Measurements from ENCODE around the gene GMCL2. TPM values are rescaled to one million over a fixed set of nuclear protein-coding genes. Genes with fewer than 3 reads are reported as not detected.
"Not testable (repeated sequence)": the region's sequence is repeated elsewhere in the genome, so short reads cannot be mapped to it uniquely, and the experiment has no call there.

GMCL2 gene
- total and polyA plus RNA-seq, 11 donors: not detected

DNA sequence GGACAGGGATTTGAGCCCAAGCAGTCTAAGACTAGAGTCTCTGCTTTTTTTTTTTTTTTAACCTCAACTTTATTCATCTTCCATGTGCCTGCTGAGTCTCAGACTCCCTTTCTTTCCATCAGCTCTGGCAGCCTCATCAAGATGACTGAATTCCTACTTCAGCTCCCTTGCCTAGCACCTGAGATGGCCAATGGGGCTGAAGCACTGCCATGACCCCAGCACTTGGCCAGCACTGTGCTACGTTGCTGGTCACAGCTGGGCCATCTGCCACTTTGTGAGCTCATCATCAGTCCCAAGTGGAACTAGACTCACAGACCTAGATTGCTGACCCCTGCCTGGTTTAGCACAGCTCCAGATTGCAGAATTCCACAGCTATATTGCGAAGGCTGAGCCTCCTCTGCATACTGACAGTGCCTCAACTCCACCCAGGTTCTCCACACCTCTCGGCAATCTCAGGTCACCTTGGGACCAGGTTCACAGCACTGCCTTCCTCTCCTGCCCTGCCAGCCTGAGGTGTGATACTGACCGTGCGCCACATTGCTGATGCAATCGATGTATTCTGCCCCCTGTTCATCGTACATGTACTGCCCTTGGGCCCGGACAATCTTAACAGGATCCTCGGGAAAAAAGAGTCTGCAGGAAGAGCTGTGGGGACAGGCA lies 43.8 kb upstream of the GMCL2 start:
- Histone ChIP-seq H3K9me3 (no peaks in the 10 kb centered on the region), H3K27ac (peak overlapping the region in 9 of 12 donors; percentile 88 to 99 (median 99)), H3K4me1 (peaks cover 5 to 54% (median 26%) of the 10 kb centered on the region in 12 donors), H3K27me3 (no peaks in the 10 kb centered on the region), H3K36me3 (peaks cover 0 to 48% (median 34%) of the 10 kb centered on the region in 9 donors), H3K4me3 (peak overlapping the region; percentile 59 to 97 (median 73))
- peak in 4 of 5 donors; percentile 46 to 74 (median 60) for DNase-seq
- 63 to 68% (median 66%) methylated on average over 9 of the region's 9 CpGs for WGBS, 4 donors
- ATAC-seq: peak in 3 of 4 donors; percentile 11 to 36 (median 23)
- TF ChIP-seq POLR2A (IDR thresholded peaks at IDR 0.05) (no peak), CTCF (IDR thresholded peaks at IDR 0.05) (no peak)
- intact Hi-C loops (cut with DNase I): loop anchor here in 1 of 10 donors (10.0 kb wide), 1 partner anchor 504 kb away; the partner anchor contains the start of gene ZNF354A

DNA sequence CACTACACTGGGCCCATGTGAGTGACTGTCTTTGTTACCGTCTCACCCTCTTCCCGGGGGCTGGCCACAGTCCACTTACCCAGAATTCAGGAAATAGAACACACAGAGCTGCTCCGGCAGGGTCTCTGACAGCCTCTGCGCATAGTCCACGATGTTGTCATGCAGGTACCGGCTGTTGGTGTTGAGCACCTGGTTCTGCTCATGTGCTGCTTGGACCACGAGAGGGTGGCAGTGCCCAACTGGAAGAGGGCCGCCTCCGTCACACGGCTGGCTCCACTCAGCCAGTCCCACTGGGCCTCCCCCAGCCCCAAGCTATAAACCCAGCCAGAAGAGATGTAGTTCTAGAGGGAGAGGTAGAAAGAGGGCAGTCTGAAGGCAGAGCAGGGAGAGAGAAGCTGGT lies 42.7 kb upstream of the GMCL2 start:
- TF ChIP-seq POLR2A (IDR thresholded peaks at IDR 0.05) (no peak), CTCF (IDR thresholded peaks at IDR 0.05) (no peak)
- no peaks in the 10 kb centered on the region for H3K9me3 ChIP-seq
- peaks cover 0 to 58% (median 45%) of the 10 kb centered on the region in 9 donors for H3K36me3 ChIP-seq
- ATAC-seq: no peak
- no peak overlapping the region for H3K4me3 ChIP-seq
- WGBS, 4 donors: 89 to 95% (median 93%) methylated on average over 9 to 10 of the region's 10 CpGs
- H3K27ac ChIP-seq: no peak overlapping the region
- DNase-seq: peak in 2 of 5 donors; percentile 16 to 22
- peaks cover 5 to 42% (median 23%) of the 10 kb centered on the region in 12 donors for H3K4me1 ChIP-seq
- intact Hi-C loops (cut with DNase I): loop anchor here in 2 of 10 donors (2.0 to 10.0 kb wide), 2 partner anchors 25 to 505 kb away; partner anchors contain the start of genes HNRNPAB (in 1 of the 2) and ZNF354A (in 1 of the 2)
- no peaks in the 10 kb centered on the region for H3K27me3 ChIP-seq

- not testable (repeated sequence) for H3K27me3 ChIP-seq, ATAC-seq, H3K27ac ChIP-seq, H3K4me3 ChIP-seq, H3K9me3 ChIP-seq
- H3K36me3 ChIP-seq: peaks cover 0 to 64% (median 45%) of the 10 kb centered on the region in 9 donors
- WGBS, 4 donors: 94 to 98% (median 96%) methylated on average over 13 of the region's 13 CpGs
- H3K4me1 ChIP-seq: peaks cover 5 to 35% (median 21%) of the 10 kb centered on the region in 12 donors
- intact Hi-C loops (cut with DNase I): loop anchor here in 1 of 10 donors (2.0 kb wide), 1 partner anchor 24 kb away; the partner anchor contains the start of gene HNRNPAB
- peak in 1 of 5 donors; percentile 11 for DNase-seq
Observed at GRCh38 chr5:178229111-178229510, 41.9 kb upstream of the GMCL2 start.

- intact Hi-C loops (cut with DNase I): loop anchor here in 1 of 10 donors (2.0 kb wide), 1 partner anchor 24 kb away; the partner anchor contains the start of gene HNRNPAB
Observed at GRCh38 chr5:178228609-178229008, 41.4 kb upstream of the GMCL2 start.

More at GRCh38 chr5:178228609-178229008, 41.4 kb upstream of the GMCL2 start:
- Histone ChIP-seq H3K4me3 (no peak overlapping the region), H3K4me1 (peaks cover 5 to 35% (median 21%) of the 10 kb centered on the region in 12 donors), H3K27me3 (no peaks in the 10 kb centered on the region), H3K27ac (no peak overlapping the region), H3K36me3 (peaks cover 0 to 69% (median 45%) of the 10 kb centered on the region in 9 donors), H3K9me3 (no peaks in the 10 kb centered on the region)
- TF ChIP-seq CTCF (IDR thresholded peaks at IDR 0.05) (no peak), POLR2A (IDR thresholded peaks at IDR 0.05) (no peak)
- peak in 1 of 5 donors; percentile 11 for DNase-seq
- no peak for ATAC-seq
- WGBS, 4 donors: 91 to 96% (median 93%) methylated on average over 11 of the region's 11 CpGs
